ENCODE data around the gene TMEM130. TPM values are rescaled to one million over a fixed set of nuclear protein-coding genes. Genes with fewer than 3 reads are reported as not detected.

Gene TMEM130
- total and polyA plus RNA-seq, 9 of the 15 experiments (the other 6 are each of a cell fraction or from before 2014, with no cell fraction given) = 0.07 TPM; not detected in 8

DNA sequence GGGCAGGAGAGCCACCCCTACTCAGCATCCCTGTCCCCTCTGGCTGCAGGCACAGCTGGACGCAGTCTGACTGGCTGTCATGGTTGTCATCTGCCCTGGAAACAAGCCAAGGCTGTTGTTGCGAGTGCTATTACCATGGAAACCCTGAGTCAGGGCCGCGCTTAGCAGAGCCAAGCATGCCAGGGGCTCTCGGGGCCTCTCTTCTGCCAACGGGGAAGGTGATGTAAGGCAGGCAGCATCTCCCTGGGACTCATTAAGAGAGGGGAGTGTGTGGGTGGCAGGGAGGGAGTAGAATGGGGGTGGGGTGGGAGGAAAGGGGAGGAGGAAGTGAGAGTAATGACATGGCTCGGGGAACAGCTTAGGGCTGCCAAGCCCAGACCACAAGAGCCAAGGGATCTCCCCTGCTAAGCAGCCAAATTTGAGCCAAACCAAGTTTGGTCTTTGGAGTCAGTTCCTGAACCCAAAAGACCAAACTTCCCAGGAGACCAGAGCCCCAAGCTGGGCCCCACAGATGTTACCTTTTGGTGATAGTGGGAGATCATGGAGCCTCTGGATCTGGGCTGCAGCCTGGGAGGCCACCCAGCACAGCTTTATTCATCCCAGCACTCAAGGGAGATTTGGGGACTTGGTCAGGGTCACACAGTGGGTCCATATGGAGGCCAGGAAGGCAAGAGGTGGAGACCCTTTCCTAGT is 67.6 kb downstream of the TMEM130 start (continued):
- TF ChIP-seq, protein P1, sequence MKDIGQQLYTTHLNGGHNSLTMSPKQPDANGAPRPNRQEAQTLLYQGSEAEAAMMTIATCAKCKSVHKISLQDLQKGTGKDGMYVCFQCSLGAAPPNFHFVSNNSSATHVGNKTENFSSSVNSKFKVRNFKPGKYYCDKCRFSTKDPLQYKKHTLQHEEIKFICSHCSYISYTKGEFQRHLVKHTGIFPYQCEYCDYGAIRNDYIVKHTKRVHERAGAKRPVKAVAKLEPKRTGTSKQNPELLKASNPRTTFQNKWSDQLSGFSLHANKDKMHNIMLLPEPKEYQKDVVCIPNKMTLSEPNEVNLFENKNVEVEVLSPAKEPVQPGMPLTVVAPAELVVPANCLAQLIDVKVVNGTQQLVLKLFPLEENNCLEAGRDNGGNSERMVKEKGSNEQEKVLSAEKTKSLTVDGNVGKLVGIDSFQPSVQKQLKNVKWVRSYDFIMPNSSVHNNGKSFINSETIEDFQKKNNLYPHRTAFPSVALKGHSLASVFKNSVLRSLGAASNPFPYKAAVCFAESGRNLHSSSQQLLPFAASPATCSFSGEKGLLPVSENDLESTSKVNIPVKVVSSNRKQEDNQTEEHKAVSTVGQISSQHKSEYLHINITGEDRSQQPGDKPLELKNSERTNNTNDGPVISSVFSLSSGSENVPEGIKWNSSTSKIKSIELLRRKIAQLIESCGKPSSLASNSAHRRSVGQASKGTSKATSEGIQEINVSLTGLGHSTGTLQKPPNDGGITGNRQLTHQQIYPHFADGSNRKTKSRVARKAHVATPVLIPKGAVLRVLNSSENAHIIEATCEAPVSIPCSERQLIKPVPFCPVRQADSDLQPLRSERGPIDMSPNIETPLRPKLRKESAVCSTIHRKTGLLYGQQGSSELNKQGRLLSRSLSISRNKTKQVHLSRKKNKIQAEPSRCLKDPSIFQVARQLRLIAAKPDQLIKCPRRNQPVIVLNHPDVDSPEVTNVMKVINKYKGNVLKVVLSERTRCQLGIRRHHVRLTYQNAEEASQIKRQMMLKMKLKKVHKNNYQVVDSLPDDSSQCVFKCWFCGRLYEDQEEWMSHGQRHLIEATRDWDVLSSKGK (CRISPR knock-in tag; IDR thresholded peaks at IDR 0.05) = no peak
- TF ChIP-seq, protein P2, sequence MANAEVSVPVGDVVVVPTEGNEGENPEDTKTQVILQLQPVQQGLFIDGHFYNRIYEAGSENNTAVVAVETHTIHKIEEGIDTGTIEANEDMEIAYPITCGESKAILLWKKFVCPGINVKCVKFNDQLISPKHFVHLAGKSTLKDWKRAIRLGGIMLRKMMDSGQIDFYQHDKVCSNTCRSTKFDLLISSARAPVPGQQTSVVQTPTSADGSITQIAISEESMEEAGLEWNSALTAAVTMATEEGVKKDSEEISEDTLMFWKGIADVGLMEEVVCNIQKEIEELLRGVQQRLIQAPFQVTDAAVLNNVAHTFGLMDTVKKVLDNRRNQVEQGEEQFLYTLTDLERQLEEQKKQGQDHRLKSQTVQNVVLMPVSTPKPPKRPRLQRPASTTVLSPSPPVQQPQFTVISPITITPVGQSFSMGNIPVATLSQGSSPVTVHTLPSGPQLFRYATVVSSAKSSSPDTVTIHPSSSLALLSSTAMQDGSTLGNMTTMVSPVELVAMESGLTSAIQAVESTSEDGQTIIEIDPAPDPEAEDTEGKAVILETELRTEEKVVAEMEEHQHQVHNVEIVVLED (CRISPR knock-in tag; IDR thresholded peaks at IDR 0.05) = no peak
- TF ChIP-seq, protein P3, sequence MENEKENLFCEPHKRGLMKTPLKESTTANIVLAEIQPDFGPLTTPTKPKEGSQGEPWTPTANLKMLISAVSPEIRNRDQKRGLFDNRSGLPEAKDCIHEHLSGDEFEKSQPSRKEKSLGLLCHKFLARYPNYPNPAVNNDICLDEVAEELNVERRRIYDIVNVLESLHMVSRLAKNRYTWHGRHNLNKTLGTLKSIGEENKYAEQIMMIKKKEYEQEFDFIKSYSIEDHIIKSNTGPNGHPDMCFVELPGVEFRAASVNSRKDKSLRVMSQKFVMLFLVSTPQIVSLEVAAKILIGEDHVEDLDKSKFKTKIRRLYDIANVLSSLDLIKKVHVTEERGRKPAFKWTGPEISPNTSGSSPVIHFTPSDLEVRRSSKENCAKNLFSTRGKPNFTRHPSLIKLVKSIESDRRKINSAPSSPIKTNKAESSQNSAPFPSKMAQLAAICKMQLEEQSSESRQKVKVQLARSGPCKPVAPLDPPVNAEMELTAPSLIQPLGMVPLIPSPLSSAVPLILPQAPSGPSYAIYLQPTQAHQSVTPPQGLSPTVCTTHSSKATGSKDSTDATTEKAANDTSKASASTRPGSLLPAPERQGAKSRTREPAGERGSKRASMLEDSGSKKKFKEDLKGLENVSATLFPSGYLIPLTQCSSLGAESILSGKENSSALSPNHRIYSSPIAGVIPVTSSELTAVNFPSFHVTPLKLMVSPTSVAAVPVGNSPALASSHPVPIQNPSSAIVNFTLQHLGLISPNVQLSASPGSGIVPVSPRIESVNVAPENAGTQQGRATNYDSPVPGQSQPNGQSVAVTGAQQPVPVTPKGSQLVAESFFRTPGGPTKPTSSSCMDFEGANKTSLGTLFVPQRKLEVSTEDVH (IDR thresholded peaks at IDR 0.05; ENCODE audit: low read depth, partially characterized antibody) = no peak
- no peak for TF ChIP-seq ZNF282 (CRISPR knock-in tag; IDR thresholded peaks at IDR 0.05)
- TF ChIP-seq, protein P4, sequence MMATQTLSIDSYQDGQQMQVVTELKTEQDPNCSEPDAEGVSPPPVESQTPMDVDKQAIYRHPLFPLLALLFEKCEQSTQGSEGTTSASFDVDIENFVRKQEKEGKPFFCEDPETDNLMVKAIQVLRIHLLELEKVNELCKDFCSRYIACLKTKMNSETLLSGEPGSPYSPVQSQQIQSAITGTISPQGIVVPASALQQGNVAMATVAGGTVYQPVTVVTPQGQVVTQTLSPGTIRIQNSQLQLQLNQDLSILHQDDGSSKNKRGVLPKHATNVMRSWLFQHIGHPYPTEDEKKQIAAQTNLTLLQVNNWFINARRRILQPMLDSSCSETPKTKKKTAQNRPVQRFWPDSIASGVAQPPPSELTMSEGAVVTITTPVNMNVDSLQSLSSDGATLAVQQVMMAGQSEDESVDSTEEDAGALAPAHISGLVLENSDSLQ (IDR thresholded peaks at IDR 0.05) = peak; percentile 80
- TF ChIP-seq FOXP1 (CRISPR knock-in tag; IDR thresholded peaks at IDR 0.05) = no peak
- peak; percentile 28; the same call in 1 of the 2 replicates for TF ChIP-seq CTBP1 (IDR thresholded peaks at IDR 0.05; ENCODE audit: borderline replicate concordance)
- TF ChIP-seq DACH1 (IDR thresholded peaks at IDR 0.05; ENCODE audit: partially characterized antibody) = peak; percentile 29
- TF ChIP-seq ZFP30 (CRISPR knock-in tag; IDR thresholded peaks at IDR 0.05; ENCODE audit: borderline replicate concordance) = no peak
- peak; percentile 73 for TF ChIP-seq NFE2 (IDR thresholded peaks at IDR 0.05; ENCODE audit: low read depth)
- TF ChIP-seq, protein P5, sequence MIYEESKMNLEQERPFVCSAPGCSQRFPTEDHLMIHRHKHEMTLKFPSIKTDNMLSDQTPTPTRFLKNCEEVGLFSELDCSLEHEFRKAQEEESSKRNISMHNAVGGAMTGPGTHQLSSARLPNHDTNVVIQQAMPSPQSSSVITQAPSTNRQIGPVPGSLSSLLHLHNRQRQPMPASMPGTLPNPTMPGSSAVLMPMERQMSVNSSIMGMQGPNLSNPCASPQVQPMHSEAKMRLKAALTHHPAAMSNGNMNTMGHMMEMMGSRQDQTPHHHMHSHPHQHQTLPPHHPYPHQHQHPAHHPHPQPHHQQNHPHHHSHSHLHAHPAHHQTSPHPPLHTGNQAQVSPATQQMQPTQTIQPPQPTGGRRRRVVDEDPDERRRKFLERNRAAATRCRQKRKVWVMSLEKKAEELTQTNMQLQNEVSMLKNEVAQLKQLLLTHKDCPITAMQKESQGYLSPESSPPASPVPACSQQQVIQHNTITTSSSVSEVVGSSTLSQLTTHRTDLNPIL (CRISPR knock-in tag; IDR thresholded peaks at IDR 0.05) = no peak
- no peak for TF ChIP-seq ZNF644 (tag; IDR thresholded peaks at IDR 0.05; ENCODE audit: low read depth)

Data from K562 (cell line).